CD4-positive, alpha-beta T cell treated with Interleukin-17A for 1 hour (primary cell): ENCODE data around the gene CNTD1.
"Not testable (repeated sequence)": the region's sequence is repeated elsewhere in the genome, so short reads cannot be mapped to it uniquely, and the experiment has no call there.

Experiments used
- DNase-seq: peaks from one replicate; pipeline ENCODE4 v3.0.0-alpha.2; 2020

CNTD1 gene, protein sequence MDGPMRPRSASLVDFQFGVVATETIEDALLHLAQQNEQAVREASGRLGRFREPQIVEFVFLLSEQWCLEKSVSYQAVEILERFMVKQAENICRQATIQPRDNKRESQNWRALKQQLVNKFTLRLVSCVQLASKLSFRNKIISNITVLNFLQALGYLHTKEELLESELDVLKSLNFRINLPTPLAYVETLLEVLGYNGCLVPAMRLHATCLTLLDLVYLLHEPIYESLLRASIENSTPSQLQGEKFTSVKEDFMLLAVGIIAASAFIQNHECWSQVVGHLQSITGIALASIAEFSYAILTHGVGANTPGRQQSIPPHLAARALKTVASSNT

DNA sequence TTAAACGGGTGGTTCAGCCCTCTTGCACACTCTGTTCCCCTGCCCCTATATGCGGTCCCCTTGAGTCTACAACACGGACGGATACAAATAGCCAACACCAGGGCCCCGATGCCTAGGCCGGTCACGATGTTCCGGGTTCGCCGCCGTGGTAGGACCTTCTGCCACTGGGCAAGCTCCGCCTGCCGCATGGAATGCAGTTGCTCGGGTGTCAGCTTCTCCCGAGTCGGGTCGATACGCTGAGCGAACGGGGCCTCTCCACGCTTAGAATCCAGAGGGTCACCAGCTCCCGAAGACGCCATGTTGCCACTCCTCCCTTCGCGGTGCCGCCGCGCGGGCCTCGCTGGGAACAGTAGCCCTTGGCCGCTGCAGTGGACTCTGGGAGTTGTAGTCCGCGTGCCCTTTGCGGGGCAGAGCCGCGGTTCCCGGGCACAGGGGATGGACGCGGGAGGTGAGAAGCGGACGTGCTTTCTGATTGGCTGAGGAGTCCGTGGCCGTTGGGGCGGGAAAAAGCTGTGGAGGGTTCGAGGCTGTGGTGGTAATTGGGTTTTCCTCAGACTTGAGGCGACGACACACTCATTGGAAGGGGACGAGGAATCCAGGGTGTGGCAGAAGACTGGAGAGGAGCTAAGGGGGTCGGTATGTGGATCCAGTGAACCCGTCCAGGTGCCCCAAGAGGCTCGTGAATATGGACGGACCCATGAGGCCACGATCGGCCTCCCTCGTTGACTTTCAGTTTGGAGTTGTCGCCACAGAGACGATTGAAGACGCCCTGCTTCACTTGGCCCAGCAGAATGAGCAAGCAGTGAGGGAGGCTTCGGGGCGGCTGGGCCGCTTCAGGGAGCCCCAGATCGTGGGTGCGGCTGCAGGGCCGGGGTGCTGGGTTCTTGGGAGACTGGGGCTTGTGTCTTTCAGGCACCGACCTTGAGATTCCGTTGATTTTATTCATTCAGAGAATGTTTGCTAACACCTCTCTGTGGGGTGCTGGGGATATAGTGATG, at the start of gene CNTD1, which contains the start of gene COA3:
Gene CNTD1, plus strand, starts transcription at position 479 of the 998 bp plus-strand sequence. Its CDS starts 207 bp downstream, at position 686.
Gene COA3, minus strand, starts transcription at position 322 of the 998 bp plus-strand sequence. Its CDS starts 23 bp downstream, at position 299.
- peak; percentile 77 for DNase-seq

DNA sequence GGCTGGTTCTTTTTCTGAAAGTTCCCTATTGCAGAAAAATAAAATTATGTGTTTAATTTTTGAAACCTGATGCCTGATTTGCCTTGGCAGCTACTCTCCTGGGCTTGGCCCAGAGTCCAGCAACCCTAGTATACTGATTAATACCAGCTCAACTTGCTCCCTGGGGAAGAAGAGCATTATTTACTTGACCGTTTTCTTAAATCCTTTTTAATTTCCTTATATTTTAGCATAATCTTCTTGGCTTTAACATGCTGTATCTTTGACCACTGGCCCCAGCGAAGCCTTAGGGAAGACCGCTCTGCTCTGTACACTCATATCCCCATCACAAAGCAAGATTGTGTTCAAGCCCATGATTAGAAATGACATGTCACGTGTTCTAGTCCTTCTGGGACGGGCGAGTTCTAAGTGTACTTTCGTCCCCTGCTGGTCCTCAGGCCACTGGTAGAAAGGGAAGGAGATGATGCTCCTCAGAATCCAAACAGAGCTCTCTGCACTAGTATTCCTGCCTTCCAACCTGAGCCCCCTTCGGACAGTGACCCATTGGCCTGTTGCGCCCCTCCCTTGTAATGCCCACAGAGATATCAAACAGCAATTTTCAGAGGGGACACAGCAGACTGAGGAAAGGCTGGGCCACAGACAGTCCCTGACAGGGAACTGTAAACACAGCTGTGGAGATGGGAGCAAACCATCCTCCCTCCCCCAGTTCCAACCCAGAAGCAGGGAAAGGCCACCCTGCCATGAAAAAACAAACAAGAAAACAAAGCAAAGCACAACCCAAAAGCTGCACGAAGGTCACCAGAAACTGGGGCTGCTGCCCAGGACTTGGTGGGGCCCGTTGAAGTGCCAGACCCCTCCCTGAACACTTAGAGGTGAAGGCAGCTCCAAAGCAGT, 49.5 kb upstream of the CNTD1 start:
- DNase-seq, result no peak

- no peak for DNase-seq
Observed at GRCh38 chr17:42750739-42751344, 47.8 kb upstream of the CNTD1 start.

DNA sequence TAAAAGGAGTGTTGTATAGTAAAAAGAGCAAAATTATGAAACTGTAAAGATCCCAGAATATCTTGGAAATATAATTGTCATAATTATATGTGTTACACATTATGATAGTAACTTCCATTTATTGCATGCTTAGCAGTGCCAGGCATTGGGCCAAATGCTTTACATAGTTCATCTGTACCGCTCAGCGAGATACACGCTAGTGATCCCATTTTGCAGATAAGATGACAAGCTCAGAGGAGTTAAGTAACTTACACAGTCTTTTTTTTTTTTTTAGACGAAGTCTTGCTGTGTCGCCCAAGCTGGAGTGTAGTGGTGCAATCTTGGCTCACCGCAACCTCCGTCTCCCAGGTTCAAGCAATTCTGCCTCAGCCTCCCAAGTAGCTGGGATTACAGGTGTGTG, 47.0 kb upstream of the CNTD1 start:
- no peak for DNase-seq

GRCh38 chr17:42754782-42755181, 43.9 kb upstream of the CNTD1 start:
- no peak for DNase-seq

- DNase-seq, result no peak
Observed at GRCh38 chr17:42759982-42760651, 38.5 kb upstream of the CNTD1 start.

DNA sequence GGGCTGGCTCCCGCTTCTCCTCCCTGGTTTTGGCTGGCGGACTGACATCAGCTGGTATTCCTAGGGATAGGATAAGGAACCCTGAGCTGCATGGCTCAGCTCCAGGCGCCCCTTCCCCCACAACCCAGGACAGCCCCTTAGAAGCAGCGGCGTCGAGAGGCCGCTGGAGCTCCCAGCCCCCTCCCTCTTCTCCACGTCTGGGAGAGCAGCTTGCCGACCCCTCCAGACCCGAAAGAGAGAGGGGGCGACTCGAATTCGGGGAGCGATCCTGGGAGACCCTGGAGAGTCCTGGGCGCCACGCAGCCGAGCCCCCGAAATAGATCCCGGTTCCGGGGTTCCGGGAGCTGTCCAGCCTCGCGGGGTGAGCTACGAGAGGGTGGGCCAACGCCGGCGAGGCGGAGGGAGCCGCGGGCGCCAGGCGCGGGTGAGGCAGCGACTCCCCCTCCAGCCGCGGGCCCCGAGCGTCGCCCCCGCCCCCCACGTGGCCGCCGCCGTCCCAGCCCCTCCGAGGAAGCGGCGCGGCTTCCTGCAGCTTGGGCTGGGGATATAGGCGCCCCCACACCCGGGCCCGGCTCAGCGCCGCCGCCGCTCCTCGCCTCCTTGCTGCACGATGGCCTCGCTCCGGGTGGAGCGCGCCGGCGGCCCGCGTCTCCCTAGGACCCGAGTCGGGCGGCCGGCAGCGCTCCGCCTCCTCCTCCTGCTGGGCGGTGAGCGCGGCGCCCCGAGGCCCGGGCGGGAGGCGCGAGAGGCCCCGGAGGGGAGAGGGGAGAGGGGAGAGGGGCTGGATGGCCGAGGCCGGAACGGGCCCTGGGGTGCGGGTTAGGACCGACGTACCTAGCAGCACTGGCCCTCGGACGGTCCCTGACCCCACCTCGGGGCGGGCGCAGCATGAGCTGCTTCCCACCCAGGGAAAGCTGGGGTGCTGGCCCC, 37.7 kb upstream of the CNTD1 start, which contains the start of gene RAMP2:
Gene RAMP2, plus strand, starts transcription at position 576 of the 930 bp plus-strand sequence. Its CDS starts 35 bp downstream, at position 611.
- peak; percentile 4 for DNase-seq

DNA sequence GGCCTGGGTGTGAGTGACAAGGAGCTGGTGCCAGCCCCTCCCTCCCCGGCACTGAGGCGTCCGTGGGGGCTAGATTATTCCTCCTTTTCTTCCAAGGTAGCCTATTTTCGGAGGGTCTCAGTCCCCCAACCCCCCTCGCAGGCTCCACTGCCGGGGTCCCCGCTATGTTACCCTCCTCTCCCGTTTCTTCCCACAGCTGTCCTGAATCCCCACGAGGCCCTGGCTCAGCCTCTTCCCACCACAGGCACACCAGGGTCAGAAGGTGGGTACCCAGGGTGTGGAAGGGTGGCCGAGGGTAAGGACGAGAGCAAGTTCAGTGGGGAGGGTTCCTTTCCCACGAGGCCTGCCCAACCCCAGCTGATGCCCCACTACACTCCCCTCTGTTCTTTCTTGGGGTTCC, 37.0 kb upstream of the CNTD1 start:
- DNase-seq, result no peak

- no peak for DNase-seq
Observed at GRCh38 chr17:42766124-42766523, 32.5 kb upstream of the CNTD1 start.

DNA sequence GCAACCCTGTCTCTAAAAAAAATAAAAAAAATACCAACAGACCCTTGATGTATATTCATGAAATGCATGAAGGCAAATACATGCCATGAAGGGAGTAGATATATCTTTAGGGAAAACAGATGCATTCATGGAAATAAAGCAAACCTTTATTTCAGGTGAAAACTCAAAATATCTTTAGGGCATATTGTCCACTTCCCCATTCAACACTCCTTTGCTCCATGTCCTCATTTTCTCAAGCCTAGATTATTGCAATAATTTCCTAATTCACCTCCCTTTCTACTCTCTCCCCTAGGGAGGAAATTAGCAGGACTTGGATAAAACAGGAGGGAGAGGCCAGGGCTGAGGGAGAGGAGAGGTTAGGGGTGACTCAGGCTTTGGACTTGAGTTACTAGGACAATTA, 31.1 kb upstream of the CNTD1 start:
- no peak for DNase-seq

- not testable (repeated sequence) for DNase-seq
Observed at GRCh38 chr17:42768006-42768405, 30.7 kb upstream of the CNTD1 start.

DNA sequence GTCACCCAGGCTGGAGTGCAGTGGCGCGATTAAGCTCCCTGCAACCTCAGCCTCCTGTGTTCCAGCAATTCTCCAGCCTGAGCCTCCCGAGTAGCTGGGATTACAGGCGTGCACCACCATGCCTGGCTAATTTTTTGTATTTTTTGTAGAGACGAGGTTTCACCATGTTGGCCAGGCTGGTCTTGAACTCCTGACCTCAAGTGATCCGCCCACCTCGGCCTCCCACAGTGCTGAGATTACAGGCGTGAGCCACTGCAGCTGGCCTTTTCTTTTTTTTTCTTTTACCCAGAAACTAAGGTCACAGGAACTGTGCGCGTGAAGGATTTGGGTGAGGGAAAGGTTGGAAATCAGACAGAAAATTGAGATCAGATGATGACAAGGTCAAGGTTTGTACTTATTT, 28.7 kb upstream of the CNTD1 start:
- DNase-seq, result not testable (repeated sequence)

- no peak for DNase-seq
Observed at GRCh38 chr17:42772945-42773289, 25.7 kb upstream of the CNTD1 start.

DNA sequence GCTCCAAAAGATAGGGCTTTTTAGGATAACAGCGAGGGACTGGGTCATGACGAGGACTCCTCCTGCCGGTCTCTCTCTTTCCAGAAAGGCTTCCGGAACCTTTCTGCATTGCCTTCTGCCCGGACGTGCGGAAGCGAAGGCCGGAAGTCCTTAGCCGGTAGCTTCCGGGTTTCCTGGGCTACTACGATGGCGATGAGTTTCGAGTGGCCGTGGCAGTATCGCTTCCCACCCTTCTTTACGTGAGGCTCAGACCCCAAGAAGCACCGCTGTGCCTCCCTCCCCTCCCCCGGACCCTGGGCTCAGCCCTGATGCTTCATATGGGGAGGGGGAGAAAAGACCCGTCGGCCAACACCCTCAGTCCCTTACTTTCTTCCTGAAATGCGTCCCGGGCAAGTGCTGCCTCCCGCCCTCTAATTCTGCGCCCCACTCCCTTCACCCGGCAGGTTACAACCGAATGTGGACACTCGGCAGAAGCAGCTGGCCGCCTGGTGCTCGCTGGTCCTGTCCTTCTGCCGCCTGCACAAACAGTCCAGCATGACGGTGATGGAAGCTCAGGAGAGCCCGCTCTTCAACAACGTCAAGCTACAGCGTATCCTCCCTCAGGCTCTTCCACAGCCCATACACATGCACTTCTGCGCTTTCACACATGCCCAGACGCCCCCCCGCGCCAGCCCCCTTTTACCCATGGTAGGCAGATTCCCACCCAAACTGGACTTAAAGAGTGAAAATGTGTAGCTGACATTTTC, 25.2 kb upstream of the CNTD1 start, which contains the start of gene VPS25:
Gene VPS25, plus strand, starts transcription at position 160 of the 746 bp plus-strand sequence. Its CDS starts 27 bp downstream, at position 187.
- peak; percentile 86 for DNase-seq

DNA sequence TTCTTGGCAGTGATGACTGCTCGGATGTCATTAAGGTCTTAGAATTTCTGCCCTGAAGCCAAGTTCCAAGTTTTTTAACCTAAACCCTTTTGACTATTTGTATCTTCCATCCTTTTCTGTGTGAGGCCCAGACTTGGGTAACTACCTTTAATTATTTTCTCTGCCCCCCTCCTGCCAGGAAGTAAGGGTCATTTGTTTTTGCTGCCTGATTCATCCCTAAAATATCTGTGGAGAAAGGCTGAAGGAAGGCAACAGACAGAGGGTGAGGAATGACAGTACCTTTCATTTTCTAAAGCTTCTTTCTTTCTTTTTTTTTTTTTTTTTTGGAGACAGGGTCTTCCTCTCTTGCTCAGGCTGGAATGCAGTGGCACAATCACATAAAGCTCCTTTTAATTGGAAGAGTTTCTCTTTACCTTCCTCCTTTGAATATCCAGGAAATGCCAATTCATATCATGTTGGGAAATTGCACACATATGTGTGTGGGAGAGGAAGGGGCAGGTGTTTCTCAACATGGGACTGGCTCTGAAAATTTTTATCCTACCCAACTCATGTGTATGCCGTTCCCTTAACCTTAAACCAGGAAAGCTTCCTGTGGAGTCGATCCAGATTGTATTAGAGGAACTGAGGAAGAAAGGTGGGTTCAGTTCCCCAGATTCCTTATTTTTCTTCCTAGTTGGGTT, 24.5 kb upstream of the CNTD1 start:
- DNase-seq, result no peak

DNA sequence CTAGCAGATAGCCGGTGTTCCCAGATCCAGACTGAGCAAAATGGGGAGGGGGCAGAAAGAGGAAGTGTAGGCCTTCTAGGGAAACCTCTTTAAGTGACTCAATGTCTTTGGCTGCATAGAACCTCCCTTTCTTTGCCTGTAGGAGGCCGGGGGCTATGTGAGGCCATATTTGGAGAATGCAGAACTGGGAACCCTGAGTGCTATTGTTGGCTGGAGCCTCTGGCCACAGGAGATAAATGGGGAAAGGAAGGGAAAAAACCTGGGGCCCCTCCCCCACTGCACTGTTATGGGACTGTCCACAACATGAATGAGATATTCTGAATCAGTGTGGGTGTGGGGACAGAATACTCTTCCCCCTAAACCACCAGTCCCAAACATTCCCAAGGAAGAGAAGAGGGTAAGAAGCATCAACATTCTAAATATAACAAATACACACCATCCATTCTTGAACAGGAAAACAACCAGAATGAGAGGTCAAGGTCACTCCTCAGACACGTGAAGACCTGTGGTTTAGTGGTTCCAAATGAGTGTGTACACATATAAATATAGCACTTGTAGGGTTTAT, 23.0 kb upstream of the CNTD1 start:
- DNase-seq, result no peak

GRCh38 chr17:42778570-42778969, 20.1 kb upstream of the CNTD1 start:
- DNase-seq, result no peak

GRCh38 chr17:42779304-42779935, 19.2 kb upstream of the CNTD1 start:
- DNase-seq, result no peak
